A549 (cell line): ENCODE measurements around the gene FOLR3.
"Not testable (repeated sequence)": the region's sequence is repeated elsewhere in the genome, so short reads cannot be mapped to it uniquely, and the experiment has no call there.

Source experiments
- CEBPB ChIP-seq, 2 experiments: fragments of >200 bp in 1 of 2; sonication (Bioruptor Twin) in 1 of 2; formaldehyde crosslinking in 1 of 2; IDR thresholded peaks; 2 replicates each; pipeline ENCODE4 v1.6.1; 2012 to 2016
- CTCF ChIP-seq: fragments of >200 bp; sonication (Bioruptor Twin); formaldehyde crosslinking; IDR thresholded peaks from 3 replicates; pipeline ENCODE4 v1.5.1; 2016
- ELK1 ChIP-seq: fragments of 150-350 bp; IDR thresholded peaks from 2 replicates; pipeline ENCODE4 v1.6.1; 2014; ENCODE audit warnings: low read depth, mild to moderate bottlenecking, low read length
- EP300 ChIP-seq, 2 experiments: fragments of >200 bp; sonication (Bioruptor Twin); formaldehyde crosslinking; IDR thresholded peaks; 2 replicates in 1 of 2; 3 replicates in 1 of 2; pipeline ENCODE4 v1.6.1; 2016 to 2017
- ESRRA ChIP-seq: fragments of 150-350 bp; IDR thresholded peaks from 2 replicates; pipeline ENCODE4 v1.6.1; 2014; ENCODE audit warnings: mild to moderate bottlenecking, low read length, borderline replicate concordance
- HDAC2 ChIP-seq: fragments of 200-600 bp; sonication (generic); IDR thresholded peaks from 2 replicates; pipeline ENCODE4 v1.6.1; 2016
- MAFK ChIP-seq: fragments of 450-650 bp; IDR thresholded peaks from 2 replicates; pipeline ENCODE4 v1.6.1; 2014; ENCODE audit not compliant: partially characterized antibody
- POLR2A ChIP-seq: IDR thresholded peaks from 2 replicates; pipeline ENCODE4 v1.6.1; 2012; ENCODE audit warnings: mild to moderate bottlenecking, low read length
- POLR2AphosphoS2 ChIP-seq: conservative IDR thresholded peaks from 2 replicates; pipeline ENCODE4 v1.6.1; 2012; ENCODE audit warnings: low read length, improper control_type of control experiment, inconsistent platforms
- REST ChIP-seq: fragments of 200-600 bp; sonication (generic); IDR thresholded peaks from 2 replicates; pipeline ENCODE4 v1.6.1; 2016; ENCODE audit warnings: antibody characterized with exemption, mild to moderate bottlenecking, moderate library complexity
- SMC3 ChIP-seq: fragments of >200 bp; sonication (Bioruptor Twin); formaldehyde crosslinking; IDR thresholded peaks from 3 replicates; pipeline ENCODE4 v1.6.1; 2018; ENCODE audit warnings: inconsistent platforms
- USF2 ChIP-seq: fragments of 450-650 bp; IDR thresholded peaks from 2 replicates; pipeline ENCODE4 v1.6.1; 2014; ENCODE audit warnings: antibody characterized with exemption
- TF ChIP-seq, protein P1 (sequence below): IDR thresholded peaks from 2 replicates; pipeline ENCODE4 v1.6.1; 2012; ENCODE audit warnings: low read depth, borderline replicate concordance

GRCh38 chr11:72164187-72164586 is 28.7 kb downstream of the FOLR3 start:
- not testable (repeated sequence) for TF ChIP-seq CTCF; SMC3; EP300 (IDR thresholded peaks at IDR 0.05); POLR2A; ESRRA; USF2; CEBPB (IDR thresholded peaks at IDR 0.05); HDAC2; POLR2AphosphoS2; REST; ELK1; MAFK
- TF ChIP-seq, protein P1, sequence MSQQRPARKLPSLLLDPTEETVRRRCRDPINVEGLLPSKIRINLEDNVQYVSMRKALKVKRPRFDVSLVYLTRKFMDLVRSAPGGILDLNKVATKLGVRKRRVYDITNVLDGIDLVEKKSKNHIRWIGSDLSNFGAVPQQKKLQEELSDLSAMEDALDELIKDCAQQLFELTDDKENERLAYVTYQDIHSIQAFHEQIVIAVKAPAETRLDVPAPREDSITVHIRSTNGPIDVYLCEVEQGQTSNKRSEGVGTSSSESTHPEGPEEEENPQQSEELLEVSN, result not testable (repeated sequence)
